Keratinocyte (primary cell): ENCODE results near the gene STK35. TPM values are rescaled to one million over a fixed set of nuclear protein-coding genes. Genes with fewer than 3 reads are reported as not detected.

ENCODE experiments used
- DNase-seq: peaks from one replicate; pipeline ENCODE4 v3.0.0-alpha.2; 2011; ENCODE audit warnings: low read depth, missing footprints, low spot score
- FAIRE-seq: peaks from 2 replicates; lab custom pipeline; 2011; peaks lifted over from hg19 to GRCh38; lab: Jason Lieb, UNC
- H2AFZ ChIP-seq: 2 replicates; pipeline ENCODE4 v1.6.0; 2012; ENCODE audit warnings: low read length, control low read depth, inconsistent platforms; ENCODE audit not compliant: control insufficient read depth
- H3K27ac ChIP-seq: 2 replicates; pipeline ENCODE4 v1.5.1; 2011; ENCODE audit warnings: low read length; ENCODE audit not compliant: control insufficient read depth, insufficient read depth
- H3K27me3 ChIP-seq: 3 replicates; pipeline ENCODE4 v1.6.0; 2011; ENCODE audit warnings: low read length; ENCODE audit not compliant: control insufficient read depth, insufficient read depth; ENCODE audit errors: extremely low read depth
- H3K36me3 ChIP-seq, 2 experiments: 2 replicates in 1 of 2; 3 replicates in 1 of 2; pipeline ENCODE4 v1.5.1; 2011; ENCODE audit warnings: low read length in 2 of 2, mild to moderate bottlenecking in 1 of 2; ENCODE audit not compliant: control insufficient read depth in 2 of 2, insufficient read depth in 2 of 2; ENCODE audit errors: extremely low read depth in 1 of 2
- H3K4me1 ChIP-seq: 3 replicates; pipeline ENCODE4 v1.5.1; 2011; ENCODE audit warnings: low read length; ENCODE audit not compliant: control insufficient read depth, insufficient read depth; ENCODE audit errors: extremely low read depth
- H3K4me2 ChIP-seq: 3 replicates; pipeline ENCODE4 v1.6.0; 2011; ENCODE audit warnings: low read depth, low read length; ENCODE audit not compliant: control insufficient read depth, insufficient read depth; ENCODE audit errors: extremely low read depth
- H3K4me3 ChIP-seq, 3 experiments: fragments of 200-600 bp in 1 of 3; sonication (generic) in 1 of 3; 2 replicates in 2 of 3; 3 replicates in 1 of 3; pipeline ENCODE4 v1.5.1; 2011 to 2016; ENCODE audit warnings: low read length in 3 of 3, mild to moderate bottlenecking in 3 of 3, control low read depth in 2 of 3, inconsistent platforms in 1 of 3, low read depth in 1 of 3, mixed read lengths in 1 of 3, mixed run types in 1 of 3, moderate library complexity in 1 of 3; ENCODE audit not compliant: control insufficient read depth in 2 of 3, insufficient read depth in 2 of 3; ENCODE audit errors: extremely low read depth in 1 of 3
- H3K79me2 ChIP-seq: 2 replicates; pipeline ENCODE4 v1.6.0; 2012; ENCODE audit warnings: low read length; ENCODE audit not compliant: control insufficient read depth, insufficient read depth
- H3K9ac ChIP-seq: 3 replicates; pipeline ENCODE4 v1.6.0; 2011; ENCODE audit warnings: low read length; ENCODE audit not compliant: control insufficient read depth, insufficient read depth; ENCODE audit errors: extremely low read depth
- H3K9me1 ChIP-seq: 3 replicates; pipeline ENCODE4 v1.6.0; 2011; ENCODE audit warnings: low read length; ENCODE audit not compliant: control insufficient read depth, insufficient read depth; ENCODE audit errors: extremely low read depth
- H3K9me3 ChIP-seq: 2 replicates; pipeline ENCODE4 v1.5.1; 2012; ENCODE audit warnings: low read depth, low read length; ENCODE audit not compliant: control insufficient read depth
- H4K20me1 ChIP-seq: 3 replicates; pipeline ENCODE4 v1.6.0; 2011; ENCODE audit warnings: low read length; ENCODE audit not compliant: control insufficient read depth, insufficient read depth; ENCODE audit errors: extremely low read depth
- EZH2 ChIP-seq: IDR thresholded peaks from one replicate; pipeline ENCODE4 v1.6.1; 2012; ENCODE audit warnings: inconsistent platforms, mild to moderate bottlenecking, low read length, moderate library complexity
- dilution Hi-C: fragments of 300-500 bp; cut with MboI; formaldehyde crosslinking; loops from one replicate; pipeline ENCODE4 v1.7.0; 2020; ENCODE audit warnings: low sequenced_read_pairs; ENCODE audit not compliant: extremely low pct_ligation_motif_present
- polyA plus RNA-seq, 5 experiments: library from polyadenylated mRNA; depleted of rRNA in 3 of 5; stranded (reverse) in 3 of 5; stranded (forward) in 1 of 5; unstranded in 1 of 5; fragments of >200 nt; gene quantifications; 1 replicate in 1 of 5; 2 replicates in 3 of 5; 3 replicates in 1 of 5; pipeline versions ENCODE4 v1.2.1 to v1.2.3, GENCODE V29; 2011 to 2012; ENCODE audit warnings: missing spikeins in 2 of 5, low read depth in 1 of 5, low replicate concordance in 1 of 5
- TF ChIP-seq, protein P1 (sequence below), 3 experiments: IDR thresholded peaks in 1 of 3; conservative IDR thresholded peaks in 1 of 3; optimal IDR thresholded peaks in 1 of 3; 2 replicates in 2 of 3; 3 replicates in 1 of 3; pipeline versions ENCODE3 to v1.5.1; 2011; ENCODE audit warnings: low read length in 3 of 3, mild to moderate bottlenecking in 3 of 3, moderate library complexity in 2 of 3, control low read depth in 1 of 3, inconsistent platforms in 1 of 3; ENCODE audit not compliant: insufficient read depth in 2 of 3; ENCODE audit errors: extremely low read depth in 1 of 3

The STK35 gene
- polyA plus RNA-seq, 1 donor (not counting 4 experiments of a cell fraction or from before 2014, with no cell fraction given) = 6.5 TPM

DNA sequence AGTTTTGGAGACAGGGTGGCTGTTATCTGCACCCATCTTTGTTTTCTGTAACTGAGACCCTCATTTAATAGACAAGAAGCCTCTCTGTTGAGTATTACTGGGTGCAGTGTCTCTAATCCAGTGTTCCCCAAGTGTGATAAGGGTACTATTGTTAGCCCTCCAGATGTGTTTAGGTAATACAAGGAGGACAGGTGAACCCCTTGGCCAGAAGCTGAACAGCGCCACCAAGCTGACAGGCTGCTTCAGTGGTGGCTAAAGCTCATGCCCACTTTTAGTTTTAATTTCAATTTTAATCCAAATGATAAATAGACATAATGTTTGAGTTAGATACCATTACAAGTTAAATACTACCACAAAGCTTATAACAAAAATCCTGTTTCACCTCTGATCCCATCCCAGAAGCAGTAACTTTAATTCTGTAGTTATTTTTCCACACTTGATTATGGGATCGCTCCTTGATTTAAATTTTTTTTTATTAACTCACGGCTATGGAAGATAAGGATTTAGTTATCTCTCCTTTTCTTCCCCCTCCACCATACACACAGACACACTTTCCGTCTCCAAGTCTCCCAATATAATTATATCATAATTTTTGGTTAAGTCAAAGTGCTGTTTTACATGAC, 8.4 kb upstream of the STK35 start:
- no peak for DNase-seq
- Histone ChIP-seq H3K4me2 (no peak overlapping the region), H3K9me3 (no peaks in the 10 kb centered on the region), H3K27me3 (peaks cover 11% of the 10 kb centered on the region), H3K9me1 (no peaks in the 10 kb centered on the region), H4K20me1 (no peaks in the 10 kb centered on the region), H3K4me3 (no peak overlapping the region), H2AFZ (no peak overlapping the region), H3K4me1 (no peaks in the 10 kb centered on the region), H3K27ac (no peak overlapping the region), H3K36me3 (no peaks in the 10 kb centered on the region), H3K79me2 (no peaks in the 10 kb centered on the region), H3K9ac (no peak overlapping the region)
- peak; percentile 62 for FAIRE-seq
- dilution Hi-C loops = no loop called here
- TF ChIP-seq, protein P1, sequence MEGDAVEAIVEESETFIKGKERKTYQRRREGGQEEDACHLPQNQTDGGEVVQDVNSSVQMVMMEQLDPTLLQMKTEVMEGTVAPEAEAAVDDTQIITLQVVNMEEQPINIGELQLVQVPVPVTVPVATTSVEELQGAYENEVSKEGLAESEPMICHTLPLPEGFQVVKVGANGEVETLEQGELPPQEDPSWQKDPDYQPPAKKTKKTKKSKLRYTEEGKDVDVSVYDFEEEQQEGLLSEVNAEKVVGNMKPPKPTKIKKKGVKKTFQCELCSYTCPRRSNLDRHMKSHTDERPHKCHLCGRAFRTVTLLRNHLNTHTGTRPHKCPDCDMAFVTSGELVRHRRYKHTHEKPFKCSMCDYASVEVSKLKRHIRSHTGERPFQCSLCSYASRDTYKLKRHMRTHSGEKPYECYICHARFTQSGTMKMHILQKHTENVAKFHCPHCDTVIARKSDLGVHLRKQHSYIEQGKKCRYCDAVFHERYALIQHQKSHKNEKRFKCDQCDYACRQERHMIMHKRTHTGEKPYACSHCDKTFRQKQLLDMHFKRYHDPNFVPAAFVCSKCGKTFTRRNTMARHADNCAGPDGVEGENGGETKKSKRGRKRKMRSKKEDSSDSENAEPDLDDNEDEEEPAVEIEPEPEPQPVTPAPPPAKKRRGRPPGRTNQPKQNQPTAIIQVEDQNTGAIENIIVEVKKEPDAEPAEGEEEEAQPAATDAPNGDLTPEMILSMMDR (optimal IDR thresholded peaks at IDR 0.05 in 1 of 3, IDR thresholded peaks at IDR 0.05 in 1 of 3, conservative IDR thresholded peaks at IDR 0.05 in 1 of 3; ENCODE audit: extremely low read depth in 1 of 3, insufficient read depth in 2 of 3, low read length in 3 of 3) = peak; percentile 83 to 89 (median 86)
- no peak for TF ChIP-seq EZH2

DNA sequence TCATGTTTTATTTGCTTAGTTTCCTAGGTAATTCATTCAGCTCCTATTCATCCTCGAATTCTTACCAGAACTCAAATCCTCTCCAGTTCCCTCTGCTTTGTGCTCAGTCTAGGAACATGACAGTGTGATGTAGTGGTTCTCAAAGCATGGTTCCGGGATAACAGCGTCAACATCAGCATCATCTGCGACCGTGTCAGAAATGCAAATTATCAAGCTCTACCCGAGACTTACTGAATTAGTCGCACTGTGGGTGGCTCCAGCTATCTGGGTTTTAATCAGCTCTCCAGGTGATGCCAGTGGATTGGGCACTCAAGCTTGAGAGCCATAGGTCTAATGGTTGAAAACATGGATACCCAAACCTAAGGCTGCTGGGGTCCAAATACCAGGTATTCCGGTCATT, 7.7 kb upstream of the STK35 start:
- no peaks in the 10 kb centered on the region for H3K9me3 ChIP-seq
- no peak for FAIRE-seq
- no peak overlapping the region for H3K9ac ChIP-seq
- no peak overlapping the region for H2AFZ ChIP-seq
- H3K27me3 ChIP-seq = peaks cover 6% of the 10 kb centered on the region
- DNase-seq = no peak
- no peak overlapping the region for H3K27ac ChIP-seq
- H3K4me3 ChIP-seq = no peak overlapping the region
- H3K4me1 ChIP-seq = no peaks in the 10 kb centered on the region
- TF ChIP-seq EZH2 = no peak
- TF ChIP-seq, protein P1 (optimal IDR thresholded peaks at IDR 0.05 in 1 of 3, IDR thresholded peaks at IDR 0.05 in 1 of 3, conservative IDR thresholded peaks at IDR 0.05 in 1 of 3; ENCODE audit: extremely low read depth in 1 of 3, insufficient read depth in 2 of 3, low read length in 3 of 3) = no peak
- no peaks in the 10 kb centered on the region for H3K9me1 ChIP-seq
- H3K4me2 ChIP-seq = no peak overlapping the region
- no peaks in the 10 kb centered on the region for H3K36me3 ChIP-seq
- no peaks in the 10 kb centered on the region for H3K79me2 ChIP-seq
- no peaks in the 10 kb centered on the region for H4K20me1 ChIP-seq
- dilution Hi-C loops = no loop called here
